OCI-LY3 (cell line): Measurements from ENCODE around the gene HINT1.

Source experiments
- H2AFZ ChIP-seq: fragments of 200-600, 300-600 bp; shearing (Covaris generic); 2 replicates; pipeline ENCODE4 v1.6.0; 2014; ENCODE audit warnings: antibody characterized with exemption, low read depth, low read length
- H3K27ac ChIP-seq: fragments of 200-600, 300-600 bp; sonication (generic); 2 replicates; pipeline ENCODE4 v1.5.1; 2014; ENCODE audit warnings: mild to moderate bottlenecking, low read length, moderate library complexity, mixed read lengths
- H3K27me3 ChIP-seq: fragments of 200-600, 300-600 bp; sonication (generic); 2 replicates; pipeline ENCODE4 v1.6.1; 2014; ENCODE audit warnings: low read depth, low read length, mixed read lengths
- H3K36me3 ChIP-seq: fragments of 200-600, 300-600 bp; sonication (generic); replicated peaks from 2 replicates; pipeline ENCODE3; 2014; ENCODE audit warnings: low read depth, low read length, mixed read lengths
- H3K4me1 ChIP-seq: fragments of 300-600, 200-600 bp; sonication (generic); 2 replicates; pipeline ENCODE4 v1.6.1; 2014; ENCODE audit warnings: low read length, mixed read lengths
- H3K4me2 ChIP-seq: fragments of 200-600, 300-600 bp; sonication (generic); 2 replicates; pipeline ENCODE4 v1.6.1; 2014; ENCODE audit warnings: low read length, mixed read lengths
- H3K4me3 ChIP-seq: fragments of 300-600, 200-600 bp; sonication (generic); 2 replicates; pipeline ENCODE4 v1.5.1; 2014; ENCODE audit warnings: antibody characterized with exemption, mild to moderate bottlenecking, low read length, moderate library complexity
- H3K79me2 ChIP-seq: fragments of 300-600, 200-600 bp; shearing (Covaris generic); 2 replicates; pipeline ENCODE4 v1.6.1; 2014; ENCODE audit warnings: mild to moderate bottlenecking, low read length, mixed read lengths
- H3K9ac ChIP-seq: fragments of 300-600, 200-600 bp; shearing (Covaris generic); 2 replicates; pipeline ENCODE4 v1.6.0; 2014; ENCODE audit warnings: mild to moderate bottlenecking, low read length, moderate library complexity
- H3K9me3 ChIP-seq: fragments of 200-600, 300-600 bp; shearing (Covaris generic); 2 replicates; pipeline ENCODE4 v1.6.1; 2014; ENCODE audit warnings: low read length, mixed read lengths; ENCODE audit not compliant: insufficient read depth
- H4K20me1 ChIP-seq: fragments of 200-600, 300-600 bp; sonication (generic); 2 replicates; pipeline ENCODE4 v1.6.1; 2016; ENCODE audit warnings: low read length, mixed read lengths; ENCODE audit not compliant: insufficient read depth
- CTCF ChIP-seq: fragments of 200-600, 300-600 bp; sonication (generic); IDR thresholded peaks from 2 replicates; pipeline ENCODE4 v1.5.1; 2014; ENCODE audit warnings: antibody characterized with exemption, low read length, low read depth
- EZH2phosphoT487 ChIP-seq: fragments of 200-600 bp; shearing (Covaris generic); IDR thresholded peaks from 2 replicates; pipeline ENCODE4 v1.6.1; 2018; ENCODE audit warnings: antibody characterized with exemption, mixed run types, low read depth

The HINT1 gene

GRCh38 chr5:131160134-131160533 lies 4.9 kb downstream of the HINT1 start:
- H2AFZ ChIP-seq, result no peak overlapping the region
- peaks cover 5% of the 10 kb centered on the region; the same call in 1 of the 2 replicates for H4K20me1 ChIP-seq
- H3K9me3 ChIP-seq, result no peaks in the 10 kb centered on the region
- no peak overlapping the region for H3K9ac ChIP-seq
- TF ChIP-seq CTCF (no peak), EZH2phosphoT487 (no peak)
- peaks cover 58% of the 10 kb centered on the region for H3K79me2 ChIP-seq
- peaks cover 5% of the 10 kb centered on the region; the same call in 1 of the 2 replicates for H3K4me1 ChIP-seq
- H3K4me2 ChIP-seq, result no peak overlapping the region
- no peaks in the 10 kb centered on the region for H3K27me3 ChIP-seq
- H3K36me3 ChIP-seq, result peaks cover 27% of the 10 kb centered on the region
- no peak overlapping the region for H3K27ac ChIP-seq
- no peak overlapping the region for H3K4me3 ChIP-seq

GRCh38 chr5:131156957-131157356 lies 8.1 kb downstream of the HINT1 start:
- H3K27me3 ChIP-seq, result no peaks in the 10 kb centered on the region
- peaks cover 26% of the 10 kb centered on the region for H3K79me2 ChIP-seq
- no peak overlapping the region for H3K27ac ChIP-seq
- no peak overlapping the region for H3K4me2 ChIP-seq
- H3K9ac ChIP-seq, result no peak overlapping the region
- no peak for TF ChIP-seq EZH2phosphoT487
- no peak for TF ChIP-seq CTCF
- no peaks in the 10 kb centered on the region for H3K9me3 ChIP-seq
- H4K20me1 ChIP-seq, result no peaks in the 10 kb centered on the region
- no peak overlapping the region for H2AFZ ChIP-seq
- H3K4me1 ChIP-seq, result no peaks in the 10 kb centered on the region
- peaks cover 22% of the 10 kb centered on the region for H3K36me3 ChIP-seq
- no peak overlapping the region for H3K4me3 ChIP-seq

GRCh38 chr5:131156385-131156784 lies 8.7 kb downstream of the HINT1 start:
- Histone ChIP-seq H2AFZ (no peak overlapping the region), H3K27me3 (no peaks in the 10 kb centered on the region), H3K9me3 (no peaks in the 10 kb centered on the region), H3K36me3 (peaks cover 22% of the 10 kb centered on the region), H3K4me2 (no peak overlapping the region), H4K20me1 (no peaks in the 10 kb centered on the region), H3K4me1 (no peaks in the 10 kb centered on the region), H3K9ac (no peak overlapping the region), H3K27ac (no peak overlapping the region), H3K4me3 (no peak overlapping the region), H3K79me2 (peaks cover 20% of the 10 kb centered on the region)
- TF ChIP-seq CTCF (no peak), EZH2phosphoT487 (no peak)

- no peaks in the 10 kb centered on the region for H4K20me1 ChIP-seq
- H3K36me3 ChIP-seq, result no peaks in the 10 kb centered on the region
- no peak overlapping the region for H3K27ac ChIP-seq
- H3K4me3 ChIP-seq, result no peak overlapping the region
- no peak overlapping the region for H3K4me2 ChIP-seq
- no peak overlapping the region for H2AFZ ChIP-seq
- no peaks in the 10 kb centered on the region for H3K4me1 ChIP-seq
- no peaks in the 10 kb centered on the region for H3K27me3 ChIP-seq
- TF ChIP-seq CTCF, result no peak
- no peaks in the 10 kb centered on the region for H3K79me2 ChIP-seq
- H3K9ac ChIP-seq, result no peak overlapping the region
- no peaks in the 10 kb centered on the region for H3K9me3 ChIP-seq
Measured at GRCh38 chr5:131151216-131151615, 13.8 kb downstream of the HINT1 start.
